ENCODE results near the gene RNF144A. TPM values are rescaled to one million over a fixed set of nuclear protein-coding genes. Genes with fewer than 3 reads are reported as not detected.

Gene RNF144A
- total and polyA plus RNA-seq, 2 donors (not counting 3 experiments of a cell fraction or from before 2014, with no cell fraction given) = 9.7 to 28.8 TPM

- DNase-seq (ENCODE audit: low read depth, low spot score) (no peak), FAIRE-seq (no peak)
- dilution Hi-C loops (cut with MboI; ENCODE audit: extremely low pct_ligation_motif_present, low sequenced_read_pairs) (no loop called here), intact Hi-C loops (cut with micrococcal nuclease) (no loop called here)
- Histone ChIP-seq H3K9ac (replicated peaks; ENCODE audit: extremely low read depth, insufficient read depth, low read length) (no peak overlapping the region), H3K9me3 (replicated peaks; ENCODE audit: control insufficient read depth, insufficient read depth, low read length) (no peaks in the 10 kb centered on the region), H3K79me2 (ENCODE audit: control insufficient read depth, insufficient read depth, low read length) (no peaks in the 10 kb centered on the region), H3K4me1 (ENCODE audit: control insufficient read depth, extremely low read depth, insufficient read depth, low read length) (no peaks in the 10 kb centered on the region), H2AFZ (ENCODE audit: low read depth, low read length) (no peak overlapping the region), H3K36me3 (ENCODE audit: control insufficient read depth in 2 of 2, extremely low read depth in 1 of 2, insufficient read depth in 2 of 2, low read length in 2 of 2) (no peaks in the 10 kb centered on the region), H3K4me3 (replicated peaks in 1 of 3; ENCODE audit: insufficient read depth in 1 of 3, low read depth in 1 of 3, low read length in 3 of 3) (no peak overlapping the region), H3K27me3 (ENCODE audit: control insufficient read depth in 2 of 2, insufficient read depth in 2 of 2, low read length in 2 of 2) (no peaks in the 10 kb centered on the region), H4K20me1 (replicated peaks; ENCODE audit: control insufficient read depth, extremely low read depth, insufficient read depth, low read length) (no peaks in the 10 kb centered on the region), H3K9me1 (replicated peaks; ENCODE audit: control insufficient read depth, extremely low read depth, insufficient read depth, low read length) (no peaks in the 10 kb centered on the region), H3K27ac (ENCODE audit: insufficient read depth, low read depth, low read length) (no peak overlapping the region), H3K4me2 (ENCODE audit: insufficient read depth, low read length) (no peak overlapping the region)
- CTCF ChIA-PET = interaction anchor here (2.3 kb wide), 1 partner anchor 85 kb away, joined by 8 read pairs; no protein-coding TSS in a partner anchor
- TF ChIP-seq POLR2AphosphoS5 (IDR thresholded peaks at IDR 0.05; ENCODE audit: insufficient read depth, low read depth, low read length) (no peak), MYC (IDR thresholded peaks at IDR 0.05; ENCODE audit: low read depth, low read length) (no peak), GATA2 (IDR thresholded peaks at IDR 0.05; ENCODE audit: insufficient read depth, insufficient read length, low read depth, low read length) (no peak), EZH2 (IDR thresholded peaks at IDR 0.05; ENCODE audit: borderline replicate concordance, low read depth, low read length, severe bottlenecking) (no peak), POLR2A (IDR thresholded peaks at IDR 0.05; ENCODE audit: low read depth, low read length) (no peak), JUN (IDR thresholded peaks at IDR 0.05; ENCODE audit: borderline replicate concordance, insufficient read depth, insufficient read length, low read depth) (no peak), CTCF (IDR thresholded peaks at IDR 0.05; ENCODE audit: extremely low read depth in 1 of 2, insufficient read depth in 1 of 2, low read depth in 1 of 2, low read length in 2 of 2) (no peak), FOS (IDR thresholded peaks at IDR 0.05; ENCODE audit: borderline replicate concordance, insufficient read depth, low read length) (no peak)
- POLR2A ChIA-PET = no interaction called here
- no TSS peak for BruUV-seq (replicated peaks)
Measured at GRCh38 chr2:6958616-6959235, 41.5 kb downstream of the RNF144A start.

Measured in endothelial cell of umbilical vein (primary cell).